HG03558 (cell line): ENCODE measurements around the gene GARNL3.

Experiments used
- ATAC-seq: cut with Tn5 transposase; IDR thresholded peaks from one replicate; pipeline ENCODE4 v1.9.1; 2021; ENCODE audit warnings: moderate number of reproducible peaks; ENCODE audit not compliant: unreplicated experiment; ENCODE audit errors: extremely low read depth

GARNL3 gene

GRCh38 chr9:127305206-127305837, 40.7 kb downstream of the GARNL3 start:
- ATAC-seq, result no peak

GRCh38 chr9:127305838-127306226, 41.3 kb downstream of the GARNL3 start:
- no peak for ATAC-seq

GRCh38 chr9:127307802-127308201, 43.2 kb downstream of the GARNL3 start:
- no peak for ATAC-seq

GRCh38 chr9:127308652-127309434, 44.3 kb downstream of the GARNL3 start:
- no peak for ATAC-seq

- ATAC-seq, result no peak
These were observed 45.1 kb downstream of the GARNL3 start for GRCh38 chr9:127309715-127310114.

GRCh38 chr9:127311239-127311741, 46.7 kb downstream of the GARNL3 start:
- ATAC-seq, result no peak

GRCh38 chr9:127313042-127313560, 48.5 kb downstream of the GARNL3 start:
- no peak for ATAC-seq

- no peak for ATAC-seq
These were observed 50.3 kb downstream of the GARNL3 start for GRCh38 chr9:127314911-127315310.

GRCh38 chr9:127316586-127317323, 52.2 kb downstream of the GARNL3 start:
- ATAC-seq, result no peak

- no peak for ATAC-seq
These were observed 54.1 kb downstream of the GARNL3 start for GRCh38 chr9:127318651-127319167.

GRCh38 chr9:127319366-127320114, 55.0 kb downstream of the GARNL3 start:
- no peak for ATAC-seq

GRCh38 chr9:127320115-127320378, 55.5 kb downstream of the GARNL3 start:
- no peak for ATAC-seq

GRCh38 chr9:127323393-127323792, 58.8 kb downstream of the GARNL3 start:
- ATAC-seq, result no peak

GRCh38 chr9:127330501-127330900, 65.9 kb downstream of the GARNL3 start:
- ATAC-seq, result no peak

- ATAC-seq, result no peak
These were observed 68.9 kb downstream of the GARNL3 start for GRCh38 chr9:127333221-127334064.

GRCh38 chr9:127334725-127335124, 70.2 kb downstream of the GARNL3 start:
- no peak for ATAC-seq

- ATAC-seq, result no peak
These were observed 71.5 kb downstream of the GARNL3 start for GRCh38 chr9:127336086-127336485.

GRCh38 chr9:127336506-127337352, 72.2 kb downstream of the GARNL3 start:
- ATAC-seq, result no peak
